K562 (cell line): ENCODE results near the gene TMEM41B. TPM values are rescaled to one million over a fixed set of nuclear protein-coding genes. Genes with fewer than 3 reads are reported as not detected.

Experiments
- ATAC-seq: fragments of 200-7000 bp; cut with Tn5 transposase; 3 replicates; pipeline ENCODE4 v1.9.1; 2020; ENCODE audit warnings: moderate library complexity
- BruUV-seq: library from RNA; stranded (reverse); fragments of 400-500 nt; replicated peaks from 2 replicates; lab custom pipeline; 2021; lab: Mats Ljungman, UMichigan
- CTCF ChIA-PET: fragments of 300-600 bp; formaldehyde crosslinking; extraction: SDS; loops from one replicate; lab custom pipeline; 2021; ENCODE audit warnings: low intra/inter-chr PET ratio; lab: Yijun Ruan, JAX
- POLR2A ChIA-PET: fragments of 300-600, 350-650 bp; sonication (Branson Sonifier 250); formaldehyde crosslinking; extraction: SDS; loops from one replicate; lab custom pipeline; 2021; ENCODE audit warnings: antibody characterized with exemption, inconsistent platforms; lab: Yijun Ruan, JAX
- DNase-seq, 4 experiments: peaks; one replicate each; pipeline versions ENCODE4 v3.0.0 to v3.0.0-alpha.2; 2011 to 2018; ENCODE audit warnings: low spot score in 3 of 4, mixed read lengths in 3 of 4; ENCODE audit errors: extremely low read depth in 1 of 4
- FAIRE-seq: peaks from 2 replicates; lab custom pipeline; 2011; peaks lifted over from hg19 to GRCh38; lab: Jason Lieb, UNC
- H2AFZ ChIP-seq: 2 replicates; pipeline ENCODE4 v1.6.0; 2011; ENCODE audit warnings: low read depth, low read length, control low read depth, inconsistent platforms
- H3K27ac ChIP-seq: fragments of 200-600 bp; 3 replicates; pipeline ENCODE4 v1.8.0; 2011; ENCODE audit warnings: low read depth, mild to moderate bottlenecking, control low read depth, inconsistent platforms, low read length, moderate library complexity, mixed read lengths; ENCODE audit errors: extremely low read depth
- H3K27me3 ChIP-seq, 2 experiments: fragments of 300-600 bp in 1 of 2; 2 replicates in 1 of 2; 3 replicates in 1 of 2; pipeline versions ENCODE4 v1.6.0 to v1.8.0; 2011; ENCODE audit warnings: inconsistent platforms in 2 of 2, low read length in 2 of 2, mild to moderate bottlenecking in 1 of 2, mixed read lengths in 1 of 2, moderate library complexity in 1 of 2; ENCODE audit not compliant: control insufficient read depth in 2 of 2, insufficient read depth in 2 of 2
- H3K36me3 ChIP-seq: fragments of 300-600 bp; 3 replicates; pipeline ENCODE4 v1.8.0; 2011; ENCODE audit warnings: mild to moderate bottlenecking, low read length, inconsistent platforms; ENCODE audit not compliant: control insufficient read depth, insufficient read depth
- H3K4me1 ChIP-seq, 2 experiments: fragments of 200-600 bp in 1 of 2; replicated peaks in 1 of 2; 2 replicates in 1 of 2; 3 replicates in 1 of 2; pipeline versions ENCODE4 v1.5.1 to v1.8.0; 2011; ENCODE audit warnings: inconsistent platforms in 2 of 2, low read length in 2 of 2, mild to moderate bottlenecking in 1 of 2, mixed read lengths in 1 of 2, moderate library complexity in 1 of 2; ENCODE audit not compliant: control insufficient read depth in 2 of 2, insufficient read depth in 2 of 2
- H3K4me2 ChIP-seq: 2 replicates; pipeline ENCODE4 v1.6.1; 2011; ENCODE audit warnings: low read length, control low read depth, inconsistent platforms, mixed read lengths; ENCODE audit not compliant: insufficient read depth
- H3K4me3 ChIP-seq: fragments of 200-600 bp; sonication (generic), shearing (Covaris generic); 2 replicates; pipeline ENCODE4 v1.5.1; 2016; ENCODE audit warnings: control low read depth, inconsistent platforms
- H3K79me2 ChIP-seq: fragments of 200-600 bp; 3 replicates; pipeline ENCODE4 v1.8.0; 2011; ENCODE audit warnings: low read length, inconsistent platforms; ENCODE audit not compliant: control insufficient read depth, insufficient read depth
- H3K9ac ChIP-seq, 2 experiments: 2 replicates each; pipeline versions ENCODE4 v1.6.0 to v1.6.1; 2011; ENCODE audit warnings: low read depth in 2 of 2, low read length in 2 of 2, control low read depth in 1 of 2, inconsistent platforms in 1 of 2, mild to moderate bottlenecking in 1 of 2, mixed read lengths in 1 of 2; ENCODE audit not compliant: insufficient read depth in 1 of 2
- H3K9me1 ChIP-seq: one replicate; pipeline ENCODE4 v1.6.0; 2011; ENCODE audit warnings: inconsistent platforms, mild to moderate bottlenecking, low read length, moderate library complexity; ENCODE audit not compliant: control insufficient read depth, insufficient read depth
- H3K9me3 ChIP-seq: replicated peaks from 2 replicates; pipeline ENCODE4 v1.5.1; 2011; ENCODE audit warnings: low read depth, low read length, inconsistent platforms; ENCODE audit not compliant: control insufficient read depth, insufficient read depth
- H4K20me1 ChIP-seq: replicated peaks from 2 replicates; pipeline ENCODE4 v1.6.1; 2011; ENCODE audit warnings: low read length, inconsistent platforms, mixed read lengths; ENCODE audit not compliant: control insufficient read depth, insufficient read depth
- RBM39 ChIP-seq: fragments of 200-400 bp; formaldehyde crosslinking; optimal IDR thresholded peaks from 2 replicates; pipeline ENCODE3; 2018; ENCODE audit warnings: low read depth, low read length
- SMARCA4 ChIP-seq: fragments of 450-650 bp; IDR thresholded peaks from 2 replicates; pipeline ENCODE4 v1.6.1; 2016
- ZNF274 ChIP-seq: IDR thresholded peaks from 2 replicates; pipeline ENCODE4 v1.6.1; 2011; ENCODE audit warnings: low read depth, mild to moderate bottlenecking, low read length, moderate library complexity, borderline replicate concordance
- WGBS: fragments of 100-300 bp; shearing (Covaris generic); methylation state at CpG from one replicate; pipeline ENCODE4 v1.1.6; 2016; ENCODE audit warnings: low coverage, mixed read lengths; ENCODE audit not compliant: insufficient coverage; ENCODE audit errors: missing lambda C conversion rate; 5-methylcytosine and 5-hydroxymethylcytosine counted together
- in situ Hi-C: fragments of 300-500 bp; cut with MboI; formaldehyde crosslinking; loops from 4 replicates; pipeline ENCODE4 v1.15.0; 2018; ENCODE audit warnings: inconsistent platforms, mixed read lengths
- intact Hi-C: fragments of 100-400 bp; cut with micrococcal nuclease; formaldehyde crosslinking; loops from 2 replicates; pipeline ENCODE4 v1.14.2; 2022
- polyA plus RNA-seq, 8 experiments: library from polyadenylated mRNA; depleted of rRNA in 4 of 8; stranded (reverse) in 5 of 8; unstranded in 3 of 8; fragments of >200 nt; fragmentation: Nextera tagmentation in 2 of 8; fragmentation: Illumina TruSeq in 1 of 8; extraction: Ambion mirVana in 2 of 8; extraction: Trizol in 1 of 8; gene quantifications; 2 replicates each; pipeline versions ENCODE4 v1.2.1 to v1.2.3, GENCODE V29; 2011 to 2014; ENCODE audit warnings: inconsistent platforms in 1 of 8, missing spikeins in 1 of 8
- total RNA-seq, 7 experiments: library from RNA; depleted of rRNA in 6 of 7; stranded (reverse); fragments of >200 nt in 6 of 7; fragmentation: Illumina TruSeq in 2 of 7; extraction: Trizol in 2 of 7; gene quantifications; 2 replicates each; pipeline versions ENCODE4 v1.2.1 to v1.2.3, GENCODE V29; 2011 to 2021; ENCODE audit warnings: low replicate concordance in 1 of 7
- TF ChIP-seq, protein P1 (sequence below), 2 experiments: fragments of 450-650 bp in 1 of 2; IDR thresholded peaks; 2 replicates each; pipeline ENCODE4 v1.6.1; 2011 to 2017; ENCODE audit warnings: low read depth in 2 of 2, antibody characterized with exemption in 1 of 2, borderline replicate concordance in 1 of 2, low read length in 1 of 2, mild to moderate bottlenecking in 1 of 2, mixed read lengths in 1 of 2; ENCODE audit not compliant: control insufficient read depth in 1 of 2

Gene TMEM41B
- total and polyA plus RNA-seq, 9 of the 15 experiments (the other 6 are each of a cell fraction or from before 2014, with no cell fraction given) = 17.1 to 89.6 (median 48.7) TPM

GRCh38 chr11:9293646-9294045, 20.7 kb downstream of the TMEM41B start:
- TF ChIP-seq SMARCA4 = no peak
- TF ChIP-seq, protein P1, sequence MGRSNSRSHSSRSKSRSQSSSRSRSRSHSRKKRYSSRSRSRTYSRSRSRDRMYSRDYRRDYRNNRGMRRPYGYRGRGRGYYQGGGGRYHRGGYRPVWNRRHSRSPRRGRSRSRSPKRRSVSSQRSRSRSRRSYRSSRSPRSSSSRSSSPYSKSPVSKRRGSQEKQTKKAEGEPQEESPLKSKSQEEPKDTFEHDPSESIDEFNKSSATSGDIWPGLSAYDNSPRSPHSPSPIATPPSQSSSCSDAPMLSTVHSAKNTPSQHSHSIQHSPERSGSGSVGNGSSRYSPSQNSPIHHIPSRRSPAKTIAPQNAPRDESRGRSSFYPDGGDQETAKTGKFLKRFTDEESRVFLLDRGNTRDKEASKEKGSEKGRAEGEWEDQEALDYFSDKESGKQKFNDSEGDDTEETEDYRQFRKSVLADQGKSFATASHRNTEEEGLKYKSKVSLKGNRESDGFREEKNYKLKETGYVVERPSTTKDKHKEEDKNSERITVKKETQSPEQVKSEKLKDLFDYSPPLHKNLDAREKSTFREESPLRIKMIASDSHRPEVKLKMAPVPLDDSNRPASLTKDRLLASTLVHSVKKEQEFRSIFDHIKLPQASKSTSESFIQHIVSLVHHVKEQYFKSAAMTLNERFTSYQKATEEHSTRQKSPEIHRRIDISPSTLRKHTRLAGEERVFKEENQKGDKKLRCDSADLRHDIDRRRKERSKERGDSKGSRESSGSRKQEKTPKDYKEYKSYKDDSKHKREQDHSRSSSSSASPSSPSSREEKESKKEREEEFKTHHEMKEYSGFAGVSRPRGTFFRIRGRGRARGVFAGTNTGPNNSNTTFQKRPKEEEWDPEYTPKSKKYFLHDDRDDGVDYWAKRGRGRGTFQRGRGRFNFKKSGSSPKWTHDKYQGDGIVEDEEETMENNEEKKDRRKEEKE (IDR thresholded peaks at IDR 0.05; ENCODE audit: borderline replicate concordance in 1 of 2, control insufficient read depth in 1 of 2, low read depth in 2 of 2, low read length in 1 of 2) = no peak
- TF ChIP-seq ZNF274 = no peak
- TF ChIP-seq RBM39 = no peak
- POLR2A ChIA-PET = interaction anchor here (0.8 to 2.6 kb wide), 3 partner anchors 8 to 13 kb away, joined by 3 to 9 read pairs (median 4); no protein-coding TSS in a partner anchor
- Histone ChIP-seq H4K20me1 (no peaks in the 10 kb centered on the region), H3K4me2 (no peak overlapping the region), H3K79me2 (peaks cover 2% of the 10 kb centered on the region; the same call in 2 of the 3 replicates), H3K27ac (no peak overlapping the region), H3K9me1 (no peaks in the 10 kb centered on the region), H3K27me3 (no peaks in the 10 kb centered on the region), H3K4me1 (no peaks in the 10 kb centered on the region), H3K9ac (no peak overlapping the region), H3K36me3 (peaks cover 57% of the 10 kb centered on the region; the same call in 2 of the 3 replicates), H3K9me3 (no peaks in the 10 kb centered on the region), H3K4me3 (no peak overlapping the region), H2AFZ (no peak overlapping the region)
- CTCF ChIA-PET = no interaction called here
- ATAC-seq (no peak), DNase-seq (no peak), FAIRE-seq (no peak)
- intact Hi-C loops = no loop called here
- in situ Hi-C loops = no loop called here
- BruUV-seq = no TSS peak
- 92% methylated on average over 7 of the region's 7 CpGs for WGBS
